ENCODE results near the gene PDZK1IP1.

Gene PDZK1IP1

DNA sequence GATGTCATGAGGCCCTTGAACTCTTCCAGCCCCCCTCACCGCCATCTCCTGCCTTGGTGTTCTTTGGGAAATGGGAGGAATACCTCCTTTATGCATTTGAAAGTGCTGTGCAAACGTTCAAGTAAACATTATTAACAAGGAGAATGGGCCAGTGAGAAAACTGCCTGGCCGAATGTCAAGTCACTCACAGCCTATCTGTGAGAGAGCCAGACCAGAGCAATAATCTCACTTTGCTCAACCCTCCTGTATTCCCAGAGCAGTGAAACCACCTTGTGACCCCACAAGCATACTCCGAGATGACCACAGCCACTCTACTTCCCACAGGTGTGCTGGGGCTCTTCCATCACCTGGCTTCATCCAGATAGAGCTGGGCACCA, 37.0 kb upstream of the PDZK1IP1 start:
- no peak for TF ChIP-seq ZFX (IDR thresholded peaks at IDR 0.05; ENCODE audit: borderline replicate concordance)
- TF ChIP-seq, protein P1, sequence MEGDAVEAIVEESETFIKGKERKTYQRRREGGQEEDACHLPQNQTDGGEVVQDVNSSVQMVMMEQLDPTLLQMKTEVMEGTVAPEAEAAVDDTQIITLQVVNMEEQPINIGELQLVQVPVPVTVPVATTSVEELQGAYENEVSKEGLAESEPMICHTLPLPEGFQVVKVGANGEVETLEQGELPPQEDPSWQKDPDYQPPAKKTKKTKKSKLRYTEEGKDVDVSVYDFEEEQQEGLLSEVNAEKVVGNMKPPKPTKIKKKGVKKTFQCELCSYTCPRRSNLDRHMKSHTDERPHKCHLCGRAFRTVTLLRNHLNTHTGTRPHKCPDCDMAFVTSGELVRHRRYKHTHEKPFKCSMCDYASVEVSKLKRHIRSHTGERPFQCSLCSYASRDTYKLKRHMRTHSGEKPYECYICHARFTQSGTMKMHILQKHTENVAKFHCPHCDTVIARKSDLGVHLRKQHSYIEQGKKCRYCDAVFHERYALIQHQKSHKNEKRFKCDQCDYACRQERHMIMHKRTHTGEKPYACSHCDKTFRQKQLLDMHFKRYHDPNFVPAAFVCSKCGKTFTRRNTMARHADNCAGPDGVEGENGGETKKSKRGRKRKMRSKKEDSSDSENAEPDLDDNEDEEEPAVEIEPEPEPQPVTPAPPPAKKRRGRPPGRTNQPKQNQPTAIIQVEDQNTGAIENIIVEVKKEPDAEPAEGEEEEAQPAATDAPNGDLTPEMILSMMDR (IDR thresholded peaks at IDR 0.05): no peak
- H3K27ac ChIP-seq: no peak overlapping the region

- H3K27ac ChIP-seq: no peak overlapping the region
- no peak for TF ChIP-seq ZFX (IDR thresholded peaks at IDR 0.05; ENCODE audit: borderline replicate concordance)
- TF ChIP-seq, protein P1 (IDR thresholded peaks at IDR 0.05): no peak
These were observed 36.4 kb upstream of the PDZK1IP1 start for GRCh38 chr1:47226121-47226838.

GRCh38 chr1:47225430-47226100, 35.7 kb upstream of the PDZK1IP1 start:
- TF ChIP-seq ZFX (IDR thresholded peaks at IDR 0.05; ENCODE audit: borderline replicate concordance): no peak
- TF ChIP-seq, protein P1 (IDR thresholded peaks at IDR 0.05): no peak
- H3K27ac ChIP-seq: no peak overlapping the region

DNA sequence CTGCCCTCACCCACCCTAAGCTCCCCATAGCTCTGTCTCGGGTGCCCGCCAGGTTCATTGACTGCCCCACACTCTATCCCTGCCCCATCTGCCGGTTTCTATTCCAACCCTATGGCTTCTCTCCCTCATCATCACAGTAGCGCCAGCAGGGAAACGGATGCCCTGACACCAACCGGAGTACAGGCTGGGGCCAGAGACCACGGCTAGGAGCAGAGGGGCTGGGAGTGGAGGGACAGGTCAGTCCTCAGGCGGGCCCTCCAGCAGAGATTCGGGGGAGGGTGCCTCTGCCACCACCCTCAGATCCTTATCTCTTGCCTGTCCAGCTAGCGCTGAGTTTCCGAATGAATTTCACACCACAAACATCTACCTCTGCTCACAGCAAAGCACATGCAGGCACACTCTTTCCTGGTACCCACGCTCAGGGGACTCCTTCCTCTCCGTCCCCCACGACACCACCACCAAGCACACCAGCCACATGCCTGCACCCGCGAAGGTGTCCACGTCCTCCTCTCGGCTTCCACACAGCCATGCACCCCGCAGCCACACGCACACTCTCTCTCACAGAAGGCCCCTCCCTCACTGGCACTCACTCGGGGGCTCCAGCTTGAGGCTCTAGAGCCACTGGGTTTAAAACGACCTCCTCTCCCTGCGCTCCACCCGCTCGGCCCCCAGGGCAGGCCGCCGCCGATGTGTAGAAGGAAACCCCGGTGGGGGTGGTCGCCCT, 35.0 kb upstream of the PDZK1IP1 start:
- no peak overlapping the region for H3K27ac ChIP-seq
- no peak for TF ChIP-seq ZFX (IDR thresholded peaks at IDR 0.05; ENCODE audit: borderline replicate concordance)
- TF ChIP-seq, protein P1 (IDR thresholded peaks at IDR 0.05): no peak

DNA sequence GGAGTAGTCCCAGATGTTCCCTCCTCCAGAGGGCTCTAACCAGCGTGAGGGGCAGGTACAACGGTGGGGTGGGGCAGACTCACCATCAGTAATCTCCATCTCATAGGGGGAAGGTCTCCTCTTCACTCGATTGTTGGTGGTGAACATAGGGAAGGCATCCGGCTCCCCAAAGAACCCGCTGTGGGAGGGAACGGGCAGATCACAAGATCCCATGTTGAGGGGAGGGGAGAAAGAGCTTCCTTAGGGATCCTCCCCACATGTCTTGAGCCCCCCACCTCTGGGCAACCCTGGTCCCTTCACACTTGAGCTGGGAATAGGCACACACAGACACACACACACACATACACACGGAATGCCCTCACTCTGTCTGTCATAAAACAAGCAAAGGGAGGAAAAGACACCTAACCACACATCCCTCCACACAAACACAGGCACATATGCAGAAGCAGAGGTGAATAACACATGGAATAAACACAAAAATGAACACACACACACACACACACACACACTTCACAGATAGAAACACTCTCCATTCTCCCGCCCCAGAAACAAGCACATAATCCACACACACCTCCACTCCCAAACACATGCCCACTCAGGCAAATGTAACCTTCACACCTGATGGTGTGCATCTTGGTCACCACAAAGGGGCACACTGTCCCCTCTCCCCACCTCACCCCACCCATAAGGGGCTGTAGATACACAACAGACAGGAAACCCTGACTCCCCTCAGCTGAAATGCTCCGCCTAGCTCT, 34.3 kb upstream of the PDZK1IP1 start:
- TF ChIP-seq, protein P1 (IDR thresholded peaks at IDR 0.05): no peak
- TF ChIP-seq ZFX (IDR thresholded peaks at IDR 0.05; ENCODE audit: borderline replicate concordance): no peak

DNA sequence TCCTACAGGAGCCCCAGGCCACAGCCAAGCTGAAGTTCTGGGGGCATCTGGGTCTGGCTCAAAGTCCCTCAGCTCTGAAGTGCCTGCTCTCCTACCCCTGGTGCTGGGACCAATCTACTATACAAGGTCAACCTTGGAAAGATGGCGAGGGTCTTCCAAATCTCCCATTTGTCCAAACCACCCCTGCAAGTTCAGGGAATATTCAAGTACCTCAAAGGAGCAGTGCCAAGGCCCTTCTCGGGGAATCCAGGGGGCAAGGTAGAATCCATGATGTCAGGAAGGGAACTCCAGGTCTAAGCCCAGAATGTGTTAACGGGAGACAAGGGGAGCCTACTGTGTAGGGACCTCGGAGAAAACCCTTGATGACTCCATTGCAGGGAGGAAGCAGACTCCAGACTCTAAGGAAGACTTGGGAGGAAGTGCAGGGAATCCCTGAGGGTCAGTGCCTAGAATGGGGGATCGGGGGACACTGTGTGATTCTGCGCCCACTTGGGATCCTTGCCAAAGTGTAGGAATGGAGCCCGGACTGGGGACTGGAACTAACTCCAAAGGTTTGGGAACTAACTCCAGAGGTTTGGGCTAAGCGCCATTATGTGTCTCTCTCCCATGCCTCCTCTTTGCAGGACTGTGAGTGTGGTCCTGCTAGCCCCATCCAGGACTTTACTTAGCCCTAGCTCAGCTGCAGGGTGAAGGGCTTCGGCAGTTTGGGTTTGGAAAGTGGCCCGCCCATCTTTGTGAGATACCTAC, 33.5 kb upstream of the PDZK1IP1 start:
- no peak overlapping the region for H3K27ac ChIP-seq
- TF ChIP-seq, protein P1 (IDR thresholded peaks at IDR 0.05): no peak
- no peak for TF ChIP-seq ZFX (IDR thresholded peaks at IDR 0.05; ENCODE audit: borderline replicate concordance)

More for the DNA sequence above, 34.3 kb upstream of the PDZK1IP1 start:
- no peak overlapping the region for H3K27ac ChIP-seq

All from 22Rv1 (cell line).